Measurements from ENCODE around the gene TCERG1L. TPM values are rescaled to one million over a fixed set of nuclear protein-coding genes. Genes with fewer than 3 reads are reported as not detected.

TCERG1L gene
- total RNA-seq, 4 donors from 2014 or later, result not detected

GRCh38 chr10:131086094-131086493 is 225.4 kb downstream of the TCERG1L start:
- H3K36me3 ChIP-seq, result no peaks in the 10 kb centered on the region
- DNase-seq, result no peak
- H3K27me3 ChIP-seq, result no peaks in the 10 kb centered on the region
- H3K9me3 ChIP-seq, result no peaks in the 10 kb centered on the region
- no peaks in the 10 kb centered on the region for H3K4me1 ChIP-seq
- TF ChIP-seq, protein P1, sequence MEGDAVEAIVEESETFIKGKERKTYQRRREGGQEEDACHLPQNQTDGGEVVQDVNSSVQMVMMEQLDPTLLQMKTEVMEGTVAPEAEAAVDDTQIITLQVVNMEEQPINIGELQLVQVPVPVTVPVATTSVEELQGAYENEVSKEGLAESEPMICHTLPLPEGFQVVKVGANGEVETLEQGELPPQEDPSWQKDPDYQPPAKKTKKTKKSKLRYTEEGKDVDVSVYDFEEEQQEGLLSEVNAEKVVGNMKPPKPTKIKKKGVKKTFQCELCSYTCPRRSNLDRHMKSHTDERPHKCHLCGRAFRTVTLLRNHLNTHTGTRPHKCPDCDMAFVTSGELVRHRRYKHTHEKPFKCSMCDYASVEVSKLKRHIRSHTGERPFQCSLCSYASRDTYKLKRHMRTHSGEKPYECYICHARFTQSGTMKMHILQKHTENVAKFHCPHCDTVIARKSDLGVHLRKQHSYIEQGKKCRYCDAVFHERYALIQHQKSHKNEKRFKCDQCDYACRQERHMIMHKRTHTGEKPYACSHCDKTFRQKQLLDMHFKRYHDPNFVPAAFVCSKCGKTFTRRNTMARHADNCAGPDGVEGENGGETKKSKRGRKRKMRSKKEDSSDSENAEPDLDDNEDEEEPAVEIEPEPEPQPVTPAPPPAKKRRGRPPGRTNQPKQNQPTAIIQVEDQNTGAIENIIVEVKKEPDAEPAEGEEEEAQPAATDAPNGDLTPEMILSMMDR (IDR thresholded peaks at IDR 0.05), result no peak
- TF ChIP-seq POLR2A (IDR thresholded peaks at IDR 0.05), result no peak
- H3K4me3 ChIP-seq, result no peak overlapping the region
- no peak overlapping the region for H3K27ac ChIP-seq

DNA sequence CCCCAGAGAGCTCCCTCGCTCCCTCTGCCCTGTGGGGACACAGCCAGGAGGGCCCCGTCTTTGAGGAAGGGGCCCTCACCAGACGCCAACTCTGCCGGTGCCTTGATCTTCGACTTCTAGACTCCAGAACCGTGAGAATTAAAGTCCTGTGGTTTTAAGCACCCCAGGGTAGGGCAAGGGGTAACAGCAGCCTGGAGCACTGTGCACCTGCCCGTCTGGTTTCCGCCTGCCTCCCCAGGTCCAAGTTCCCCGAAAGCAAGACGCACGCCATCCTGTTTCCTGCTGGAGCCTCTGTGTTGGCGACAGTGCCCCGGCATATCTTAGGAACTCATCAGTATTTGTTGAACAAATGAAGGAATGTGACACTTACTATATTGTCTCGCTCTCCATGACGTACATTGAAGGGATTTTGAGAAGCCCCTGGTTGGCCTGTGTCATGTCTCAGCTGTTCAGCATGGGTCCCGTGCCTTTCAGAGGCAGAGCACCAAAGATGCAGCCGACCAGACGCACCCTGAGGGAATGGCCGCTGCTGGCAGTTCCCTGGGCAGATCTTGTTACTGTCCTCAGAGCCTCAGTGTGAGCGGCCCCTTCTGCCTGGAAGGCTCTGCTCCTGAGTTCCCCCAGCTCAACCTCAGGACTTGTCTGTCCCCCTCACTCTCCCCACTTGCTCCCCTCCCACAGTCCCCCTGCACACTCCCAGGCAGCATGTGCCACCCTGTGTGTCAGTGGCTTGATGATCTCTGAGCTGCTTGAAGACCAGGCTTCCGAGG is 226.2 kb downstream of the TCERG1L start:
- H3K4me1 ChIP-seq, result no peaks in the 10 kb centered on the region
- H3K4me3 ChIP-seq, result no peak overlapping the region
- no peaks in the 10 kb centered on the region for H3K27me3 ChIP-seq
- no peak overlapping the region for H3K27ac ChIP-seq
- no peak for DNase-seq
- no peaks in the 10 kb centered on the region for H3K9me3 ChIP-seq
- TF ChIP-seq, protein P1 (IDR thresholded peaks at IDR 0.05), result no peak
- no peak for TF ChIP-seq POLR2A (IDR thresholded peaks at IDR 0.05)
- no peaks in the 10 kb centered on the region for H3K36me3 ChIP-seq

DNA sequence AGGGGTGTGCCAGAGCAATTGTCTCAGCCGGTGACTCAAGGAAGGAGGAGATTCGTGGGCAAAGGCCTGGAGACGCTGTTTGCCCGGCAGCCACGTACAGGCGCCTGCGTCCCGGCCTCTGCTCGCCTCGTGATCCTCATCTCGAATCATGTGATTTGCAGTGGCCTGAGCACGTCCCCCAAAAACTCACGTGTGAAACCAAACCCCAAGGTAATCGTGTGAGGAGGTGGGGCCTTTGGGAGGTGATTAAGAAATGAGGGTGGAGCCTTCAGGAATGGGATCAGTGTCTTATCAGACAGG is 226.8 kb downstream of the TCERG1L start:
- H3K4me3 ChIP-seq, result no peak overlapping the region
- H3K9me3 ChIP-seq, result no peaks in the 10 kb centered on the region
- no peak for DNase-seq
- H3K27ac ChIP-seq, result no peak overlapping the region
- H3K4me1 ChIP-seq, result no peaks in the 10 kb centered on the region
- H3K27me3 ChIP-seq, result no peaks in the 10 kb centered on the region
- no peaks in the 10 kb centered on the region for H3K36me3 ChIP-seq
- TF ChIP-seq POLR2A (IDR thresholded peaks at IDR 0.05), result no peak
- TF ChIP-seq, protein P1 (IDR thresholded peaks at IDR 0.05), result no peak

DNA sequence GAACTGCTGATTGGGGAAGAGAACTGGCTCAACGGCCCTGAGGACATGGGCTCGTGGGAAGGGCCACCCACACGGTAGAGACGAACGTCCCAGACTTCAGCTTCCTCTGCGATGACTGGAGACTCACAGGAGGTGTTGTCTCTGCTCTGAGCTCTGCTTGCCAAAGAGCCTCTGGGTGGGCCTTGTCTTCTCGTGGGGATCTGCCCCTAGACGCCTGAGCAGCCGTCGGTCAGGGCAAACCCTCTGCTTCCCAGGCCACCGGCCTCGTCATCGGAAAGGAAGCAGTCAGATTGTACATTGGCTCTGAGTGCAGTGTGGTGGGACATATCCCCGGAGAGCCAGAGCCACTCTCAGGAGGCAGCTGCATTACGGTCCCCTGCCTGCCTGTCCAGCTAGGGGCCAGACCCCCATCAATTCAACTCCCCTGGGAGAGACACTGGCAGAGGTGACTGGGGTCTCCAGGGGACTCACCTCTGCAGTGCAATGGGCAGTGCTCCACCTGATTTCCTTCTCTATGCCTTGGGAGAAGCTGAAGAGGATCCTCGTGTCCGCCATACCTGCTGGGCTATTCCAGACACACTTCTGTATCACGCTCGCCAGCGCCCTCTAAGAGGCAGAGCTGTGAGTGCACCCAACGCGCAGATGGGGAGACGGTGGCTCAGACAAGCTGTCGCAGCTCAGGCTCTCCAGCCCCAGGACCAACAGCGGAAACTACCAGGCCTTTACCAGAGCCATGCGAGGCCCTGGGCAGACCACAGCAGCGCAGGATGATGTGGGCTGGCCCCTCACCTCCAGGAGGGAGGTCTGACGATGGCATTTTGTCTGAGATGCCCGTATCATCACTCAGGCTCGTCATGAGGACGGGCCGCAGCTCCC is 227.4 kb downstream of the TCERG1L start:
- Histone ChIP-seq H3K4me3 (no peak overlapping the region), H3K4me1 (no peaks in the 10 kb centered on the region), H3K36me3 (no peaks in the 10 kb centered on the region), H3K27me3 (no peaks in the 10 kb centered on the region), H3K27ac (no peak overlapping the region), H3K9me3 (no peaks in the 10 kb centered on the region)
- TF ChIP-seq, protein P1 (IDR thresholded peaks at IDR 0.05), result no peak
- no peak for TF ChIP-seq POLR2A (IDR thresholded peaks at IDR 0.05)
- no peak for DNase-seq

- H3K27ac ChIP-seq, result no peak overlapping the region
- H3K4me1 ChIP-seq, result no peaks in the 10 kb centered on the region
- H3K4me3 ChIP-seq, result no peak overlapping the region
- no peaks in the 10 kb centered on the region for H3K36me3 ChIP-seq
- TF ChIP-seq, protein P1 (IDR thresholded peaks at IDR 0.05), result no peak
- TF ChIP-seq POLR2A (IDR thresholded peaks at IDR 0.05), result no peak
- H3K27me3 ChIP-seq, result no peaks in the 10 kb centered on the region
- no peak for DNase-seq
- H3K9me3 ChIP-seq, result no peaks in the 10 kb centered on the region
These were observed 228.5 kb downstream of the TCERG1L start for GRCh38 chr10:131082991-131083481.

All from Peyer's patch (tissue), 4 donors.